Trophoblast cell (in vitro differentiated cells and primary cell): ENCODE data around the gene RBM33.

ENCODE experiments used
- DNase-seq, 2 donors: peaks; one replicate each; pipeline ENCODE4 v3.0.0-alpha.2; 2016
- H2AFZ ChIP-seq: 2 replicates; pipeline ENCODE4 v1.6.1; 2013; ENCODE audit warnings: low read length, moderate library complexity, mild to moderate bottlenecking; ENCODE audit not compliant: insufficient read depth, poor library complexity
- H2AK5ac ChIP-seq: 2 replicates; pipeline ENCODE4 v1.6.1; 2013; ENCODE audit warnings: mild to moderate bottlenecking, low read length
- H2BK120ac ChIP-seq: 2 replicates; pipeline ENCODE4 v1.6.1; 2013; ENCODE audit warnings: low read length, mild to moderate bottlenecking, moderate library complexity; ENCODE audit not compliant: insufficient read depth, poor library complexity
- H2BK12ac ChIP-seq: 2 replicates; pipeline ENCODE4 v1.6.1; 2013; ENCODE audit warnings: mild to moderate bottlenecking, low read length, moderate library complexity
- H2BK5ac ChIP-seq: 2 replicates; pipeline ENCODE4 v1.6.1; 2013; ENCODE audit warnings: low read length, low read depth, moderate library complexity, mild to moderate bottlenecking; ENCODE audit not compliant: poor library complexity
- H3K14ac ChIP-seq: 2 replicates; pipeline ENCODE4 v1.6.1; 2013; ENCODE audit warnings: mild to moderate bottlenecking, low read length
- H3K18ac ChIP-seq: 2 replicates; pipeline ENCODE4 v1.6.1; 2013; ENCODE audit warnings: mild to moderate bottlenecking, low read length
- H3K23ac ChIP-seq: 2 replicates; pipeline ENCODE4 v1.6.1; 2013; ENCODE audit warnings: low read length
- H3K27ac ChIP-seq: 2 replicates; pipeline ENCODE4 v1.5.1; 2013; ENCODE audit warnings: low read depth, mild to moderate bottlenecking, inconsistent platforms, low read length, moderate library complexity
- H3K27me3 ChIP-seq: 2 replicates; pipeline ENCODE4 v1.6.1; 2013; ENCODE audit warnings: inconsistent platforms, mild to moderate bottlenecking, low read length, moderate library complexity; ENCODE audit not compliant: insufficient read depth
- H3K36me3 ChIP-seq, 2 experiments: 1 replicate in 1 of 2; 2 replicates in 1 of 2; pipeline ENCODE4 v1.6.1; 2013; ENCODE audit warnings: low read length in 2 of 2, mild to moderate bottlenecking in 2 of 2, moderate library complexity in 1 of 2; ENCODE audit not compliant: insufficient read depth in 2 of 2, control insufficient read depth in 1 of 2
- H3K4ac ChIP-seq: 2 replicates; pipeline ENCODE4 v1.6.1; 2013; ENCODE audit warnings: low read depth, mild to moderate bottlenecking, low read length, moderate library complexity
- H3K4me1 ChIP-seq, 2 experiments: 1 replicate in 1 of 2; 2 replicates in 1 of 2; pipeline ENCODE4 v1.6.1; 2013; ENCODE audit warnings: low read length in 2 of 2, mild to moderate bottlenecking in 2 of 2, moderate library complexity in 1 of 2; ENCODE audit not compliant: insufficient read depth in 2 of 2, control insufficient read depth in 1 of 2
- H3K4me2 ChIP-seq: 2 replicates; pipeline ENCODE4 v1.6.1; 2013; ENCODE audit warnings: inconsistent platforms, mild to moderate bottlenecking, low read length, moderate library complexity
- H3K4me3 ChIP-seq: 2 replicates; pipeline ENCODE4 v1.5.1; 2013; ENCODE audit warnings: mild to moderate bottlenecking, low read depth, low read length, inconsistent platforms
- H3K79me1 ChIP-seq: one replicate; pipeline ENCODE4 v1.6.1; 2013; ENCODE audit warnings: low read length
- H3K79me2 ChIP-seq: 2 replicates; pipeline ENCODE4 v1.6.1; 2013; ENCODE audit warnings: low read length, mild to moderate bottlenecking; ENCODE audit not compliant: control insufficient read depth, insufficient read depth, poor library complexity
- H3K9ac ChIP-seq: 2 replicates; pipeline ENCODE4 v1.6.1; 2013; ENCODE audit warnings: mild to moderate bottlenecking, low read length
- H3K9me3 ChIP-seq: 2 replicates; pipeline ENCODE4 v1.6.1; 2013; ENCODE audit warnings: low read depth, mild to moderate bottlenecking, control low read depth, inconsistent platforms, low read length; ENCODE audit not compliant: insufficient read depth
- H4K12ac ChIP-seq: 2 replicates; pipeline ENCODE4 v1.6.1; 2013; ENCODE audit warnings: low read depth, mild to moderate bottlenecking, low read length, moderate library complexity
- H4K8ac ChIP-seq: 2 replicates; pipeline ENCODE4 v1.6.1; 2013; ENCODE audit warnings: low read depth, mild to moderate bottlenecking, low read length, moderate library complexity
- H4K91ac ChIP-seq: one replicate; pipeline ENCODE4 v1.6.1; 2013; ENCODE audit warnings: low read depth, mild to moderate bottlenecking, low read length, moderate library complexity
- WGBS: extraction: QIAGEN DNeasy Blood & Tissue Kit; methylation state at CpG from one replicate; pipeline ENCODE4 v1.1.7; 2013; ENCODE audit warnings: missing lambda C conversion rate; ENCODE audit not compliant: insufficient read length, insufficient coverage; ENCODE audit errors: extremely low coverage; 5-methylcytosine and 5-hydroxymethylcytosine counted together

The RBM33 gene

GRCh38 chr7:155813546-155814315, 169.3 kb downstream of the RBM33 start:
- Histone ChIP-seq H3K18ac (no peak overlapping the region), H3K79me1 (no peaks in the 10 kb centered on the region), H2AFZ (no peak overlapping the region), H3K4ac (no peak overlapping the region), H3K23ac (no peak overlapping the region), H3K9ac (no peak overlapping the region), H3K79me2 (no peaks in the 10 kb centered on the region), H3K36me3 (no peaks in the 10 kb centered on the region), H3K4me2 (no peak overlapping the region), H2BK120ac (no peak overlapping the region), H3K4me1 (peaks cover 4 to 5% of the 10 kb centered on the region in 2 experiments), H2AK5ac (no peak overlapping the region), H3K4me3 (no peak overlapping the region), H2BK12ac (no peak overlapping the region), H3K14ac (no peak overlapping the region), H4K12ac (no peak overlapping the region), H2BK5ac (no peak overlapping the region), H4K91ac (no peak overlapping the region), H3K27ac (no peak overlapping the region), H3K9me3 (peaks cover 9% of the 10 kb centered on the region), H4K8ac (no peak overlapping the region), H3K27me3 (peaks cover 56% of the 10 kb centered on the region)
- whole genome bisulfite sequencing = no CpG with 5 or more reads among the region's 19 CpGs
- no peak for DNase-seq

GRCh38 chr7:155814316-155815276, 170.1 kb downstream of the RBM33 start:
- Histone ChIP-seq H3K79me2 (no peaks in the 10 kb centered on the region), H3K18ac (no peak overlapping the region), H3K14ac (no peak overlapping the region), H3K79me1 (no peaks in the 10 kb centered on the region), H3K36me3 (no peaks in the 10 kb centered on the region), H3K4me3 (no peak overlapping the region), H2AK5ac (no peak overlapping the region), H3K23ac (no peak overlapping the region), H3K9ac (no peak overlapping the region), H2BK5ac (no peak overlapping the region), H3K4me2 (no peak overlapping the region), H4K91ac (no peak overlapping the region), H3K4me1 (peaks cover 0 to 3% of the 10 kb centered on the region in 2 experiments), H4K8ac (no peak overlapping the region), H3K27me3 (peaks cover 48% of the 10 kb centered on the region), H2BK120ac (no peak overlapping the region), H2BK12ac (no peak overlapping the region), H3K27ac (no peak overlapping the region), H2AFZ (no peak overlapping the region), H3K9me3 (peaks cover 9% of the 10 kb centered on the region), H4K12ac (no peak overlapping the region), H3K4ac (no peak overlapping the region)
- WGBS = no CpG with 5 or more reads among the region's 22 CpGs
- DNase-seq = no peak

GRCh38 chr7:155815332-155816191, 171.1 kb downstream of the RBM33 start:
- Histone ChIP-seq H3K4me1 (peaks cover 0 to 3% of the 10 kb centered on the region in 2 experiments), H4K91ac (no peak overlapping the region), H3K9me3 (peaks cover 9% of the 10 kb centered on the region), H3K79me2 (no peaks in the 10 kb centered on the region), H2AFZ (no peak overlapping the region), H4K12ac (no peak overlapping the region), H2BK12ac (no peak overlapping the region), H3K18ac (no peak overlapping the region), H3K36me3 (no peaks in the 10 kb centered on the region), H3K79me1 (no peaks in the 10 kb centered on the region), H3K14ac (no peak overlapping the region), H2BK120ac (no peak overlapping the region), H3K4me2 (no peak overlapping the region), H2AK5ac (no peak overlapping the region), H3K27me3 (peaks cover 38% of the 10 kb centered on the region), H3K23ac (no peak overlapping the region), H3K4me3 (no peak overlapping the region), H4K8ac (no peak overlapping the region), H3K27ac (no peak overlapping the region), H3K4ac (no peak overlapping the region), H2BK5ac (no peak overlapping the region), H3K9ac (no peak overlapping the region)
- DNase-seq = peak; percentile 57 to 82
- no CpG with 5 or more reads among the region's 20 CpGs for WGBS

GRCh38 chr7:155816192-155816508, 171.7 kb downstream of the RBM33 start:
- Histone ChIP-seq H3K4me2 (no peak overlapping the region), H3K27ac (no peak overlapping the region), H3K4me3 (no peak overlapping the region), H3K14ac (no peak overlapping the region), H3K27me3 (peaks cover 32% of the 10 kb centered on the region), H3K4me1 (peaks cover 0 to 3% of the 10 kb centered on the region in 2 experiments), H4K12ac (no peak overlapping the region), H2BK12ac (no peak overlapping the region), H3K36me3 (no peaks in the 10 kb centered on the region), H3K4ac (no peak overlapping the region), H3K18ac (no peak overlapping the region), H3K79me1 (no peaks in the 10 kb centered on the region), H3K9ac (no peak overlapping the region), H2AK5ac (no peak overlapping the region), H2BK5ac (no peak overlapping the region), H3K9me3 (peaks cover 9% of the 10 kb centered on the region), H3K79me2 (no peaks in the 10 kb centered on the region), H4K8ac (no peak overlapping the region), H3K23ac (no peak overlapping the region), H2AFZ (no peak overlapping the region), H4K91ac (no peak overlapping the region), H2BK120ac (no peak overlapping the region)
- DNase-seq = no peak
- WGBS = no CpG with 5 or more reads among the region's 12 CpGs
